OCI-LY1 (cell line): ENCODE data around the gene RFTN1.

ENCODE experiments used
- EZH2 ChIP-seq: fragments of 200-600 bp; sonication (generic), shearing (Covaris generic); IDR thresholded peaks from 2 replicates; pipeline ENCODE4 v1.8.0; 2017; ENCODE audit warnings: borderline replicate concordance, mixed run types, mild to moderate bottlenecking, antibody characterized with exemption, low read length, moderate library complexity, mixed read lengths
- TF ChIP-seq, protein P1 (sequence below): fragments of 200-600 bp; sonication (generic), shearing (Covaris generic); IDR thresholded peaks from 2 replicates; pipeline ENCODE4 v1.5.1; 2017; ENCODE audit warnings: mild to moderate bottlenecking, antibody characterized with exemption, low read length, moderate library complexity, mixed read lengths

GRCh38 chr3:16370503-16370871, 143.0 kb downstream of the RFTN1 start:
- TF ChIP-seq, protein P1, sequence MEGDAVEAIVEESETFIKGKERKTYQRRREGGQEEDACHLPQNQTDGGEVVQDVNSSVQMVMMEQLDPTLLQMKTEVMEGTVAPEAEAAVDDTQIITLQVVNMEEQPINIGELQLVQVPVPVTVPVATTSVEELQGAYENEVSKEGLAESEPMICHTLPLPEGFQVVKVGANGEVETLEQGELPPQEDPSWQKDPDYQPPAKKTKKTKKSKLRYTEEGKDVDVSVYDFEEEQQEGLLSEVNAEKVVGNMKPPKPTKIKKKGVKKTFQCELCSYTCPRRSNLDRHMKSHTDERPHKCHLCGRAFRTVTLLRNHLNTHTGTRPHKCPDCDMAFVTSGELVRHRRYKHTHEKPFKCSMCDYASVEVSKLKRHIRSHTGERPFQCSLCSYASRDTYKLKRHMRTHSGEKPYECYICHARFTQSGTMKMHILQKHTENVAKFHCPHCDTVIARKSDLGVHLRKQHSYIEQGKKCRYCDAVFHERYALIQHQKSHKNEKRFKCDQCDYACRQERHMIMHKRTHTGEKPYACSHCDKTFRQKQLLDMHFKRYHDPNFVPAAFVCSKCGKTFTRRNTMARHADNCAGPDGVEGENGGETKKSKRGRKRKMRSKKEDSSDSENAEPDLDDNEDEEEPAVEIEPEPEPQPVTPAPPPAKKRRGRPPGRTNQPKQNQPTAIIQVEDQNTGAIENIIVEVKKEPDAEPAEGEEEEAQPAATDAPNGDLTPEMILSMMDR, result no peak
- no peak for TF ChIP-seq EZH2
